Left renal pelvis (tissue), 4 donors: ENCODE data around the gene OR2AG1. TPM values are rescaled to one million over a fixed set of nuclear protein-coding genes. Genes with fewer than 3 reads are reported as not detected.
"Not testable (repeated sequence)": the region's sequence is repeated elsewhere in the genome, so short reads cannot be mapped to it uniquely, and the experiment has no call there.

Experiments used
- DNase-seq, 4 donors: peaks; one replicate each; pipeline ENCODE4 v3.0.0-alpha.2; 2013; ENCODE audit warnings: low read depth in 4 of 4, low spot score in 3 of 4
- polyA plus RNA-seq, 4 donors: library from polyadenylated mRNA; unstranded; fragments of 120-200 nt; gene quantifications; one replicate each; pipeline ENCODE4 v1.2.1, GENCODE V29; 2013; ENCODE audit not compliant: insufficient read length in 4 of 4

Gene OR2AG1
- polyA plus RNA-seq, 4 donors: 0.06 TPM; not detected in 3

DNA sequence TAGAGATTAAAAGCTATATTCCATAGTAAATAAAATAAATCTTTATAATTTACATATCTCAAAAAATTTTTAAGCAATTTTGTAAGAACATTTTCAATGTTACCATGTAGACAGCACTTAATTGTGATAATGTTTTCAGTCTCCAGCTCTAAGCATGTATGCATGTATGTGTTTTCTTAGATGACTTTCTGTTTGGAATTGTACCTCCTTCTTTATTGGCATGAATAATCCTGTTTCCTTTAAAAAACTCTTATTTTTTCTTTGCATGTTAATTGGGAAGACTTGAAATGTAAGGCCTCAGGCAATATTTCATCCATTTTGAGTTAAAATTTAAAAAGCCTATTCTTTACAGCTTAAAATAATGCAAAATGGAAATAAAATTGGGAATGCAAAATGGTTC, 2.0 kb upstream of the OR2AG1 start:
- DNase-seq: no peak

DNA sequence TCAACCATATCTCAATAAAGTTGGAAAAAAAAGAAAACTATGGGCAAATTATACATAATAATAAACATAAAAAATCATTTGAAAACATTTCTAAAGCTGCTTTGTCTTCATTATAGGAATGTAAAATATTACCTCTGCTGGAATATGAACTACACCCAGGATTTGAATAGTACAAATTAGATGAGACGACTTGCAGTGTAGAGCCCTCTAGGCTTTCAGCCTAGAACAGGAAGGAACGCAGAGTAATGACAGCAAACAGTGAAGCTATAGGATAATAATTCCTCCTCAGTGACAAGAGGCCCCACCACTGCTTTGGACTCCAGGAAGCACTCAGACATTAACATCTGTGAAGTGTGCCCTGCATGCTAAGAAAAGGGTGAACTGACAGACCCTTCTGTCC, 7.7 kb downstream of the OR2AG1 start:
- DNase-seq: no peak

DNA sequence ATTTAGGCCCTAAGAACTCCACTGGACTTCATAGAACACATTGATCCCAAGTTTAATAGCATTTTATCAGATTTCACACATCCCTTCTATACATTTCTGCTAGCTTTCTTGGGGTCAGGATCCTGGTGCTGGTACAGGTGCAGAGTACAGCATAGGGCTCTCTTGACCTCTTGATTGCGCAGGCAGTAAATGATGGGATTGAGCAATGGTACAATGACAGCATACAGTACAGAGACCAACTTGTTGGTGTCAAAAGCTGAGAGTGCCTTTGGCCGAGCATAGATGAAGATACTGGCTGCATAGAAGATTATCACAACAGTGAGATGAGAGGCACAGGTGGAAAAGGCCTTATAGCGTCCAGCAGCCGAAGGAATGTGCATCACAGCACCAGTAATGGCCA, 11.8 kb downstream of the OR2AG1 start:
- DNase-seq: no peak

DNA sequence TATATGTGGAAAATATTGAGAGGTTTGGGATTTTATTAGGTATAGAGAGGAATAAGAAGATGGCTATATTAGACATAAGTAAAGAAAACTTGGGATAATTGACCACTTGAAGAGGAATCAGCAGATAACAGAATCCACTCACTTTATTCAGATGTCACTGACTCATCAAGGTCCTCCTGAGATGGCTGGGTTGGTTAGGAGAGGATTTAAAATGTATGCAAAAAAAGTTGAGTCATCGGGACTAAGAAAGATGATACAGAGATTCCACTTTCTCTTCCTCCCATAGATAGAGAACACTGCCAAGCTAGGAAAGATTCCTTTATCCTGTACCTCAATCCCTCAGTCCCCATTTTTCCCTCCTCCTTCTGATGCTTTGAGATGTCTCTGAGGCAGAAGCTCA, 16.6 kb downstream of the OR2AG1 start, which contains the start of gene OR6A2:
Gene OR6A2 (minus strand): TSS at position 288 of the 400 bp plus-strand sequence. CDS start 3,981 bp downstream, outside the sequence.
- DNase-seq: no peak

DNA sequence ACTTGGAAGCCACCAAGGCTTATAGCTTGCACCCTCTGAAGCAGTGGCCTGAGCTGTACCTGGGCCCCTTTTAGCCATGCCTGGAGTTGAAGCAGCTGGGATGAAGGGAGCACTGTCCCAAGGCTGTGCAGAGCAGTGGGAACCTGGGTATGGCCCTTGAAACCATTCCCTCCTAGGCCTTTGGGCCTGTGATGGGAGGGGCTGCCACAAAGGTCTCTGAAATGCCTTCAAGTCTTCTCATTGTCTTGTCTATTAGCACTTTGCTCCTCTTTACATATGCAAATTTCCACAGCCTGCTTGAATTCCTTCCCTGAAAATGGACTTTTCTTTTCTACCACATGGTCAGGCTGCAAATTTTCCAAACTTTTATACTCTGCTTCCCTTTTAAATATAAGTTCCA, 18.3 kb downstream of the OR2AG1 start:
- DNase-seq: not testable (repeated sequence)

DNA sequence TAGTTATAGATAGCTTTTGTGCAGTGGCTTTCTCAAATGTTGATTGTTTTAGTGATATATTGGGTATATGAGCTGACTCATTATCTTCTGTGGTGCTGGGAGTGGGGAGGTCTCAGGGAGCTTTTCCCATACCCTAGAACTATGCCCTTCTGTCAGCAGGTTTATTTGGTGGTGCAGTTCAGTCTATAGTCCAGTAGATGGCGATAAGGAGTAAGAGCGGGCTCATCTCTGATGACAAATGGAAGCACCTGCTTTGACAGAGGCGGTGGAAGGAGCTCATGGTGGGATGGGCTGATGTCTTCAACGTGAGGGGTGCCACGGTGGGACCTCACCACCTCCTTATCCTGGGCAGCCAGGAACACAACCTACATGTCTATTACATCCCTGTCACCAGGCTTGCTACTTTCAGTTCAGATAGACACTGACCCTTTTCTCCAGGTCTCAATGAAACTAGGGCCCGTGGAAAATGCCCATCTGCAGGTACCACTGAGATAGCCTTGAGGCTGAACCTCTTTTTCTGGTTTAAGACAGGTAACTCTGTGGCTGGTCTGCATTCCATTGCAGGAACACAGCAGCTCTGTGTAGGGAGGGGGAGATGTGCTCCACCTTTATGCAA, 29.7 kb downstream of the OR2AG1 start:
- DNase-seq: peak in 3 of 4 donors; percentile 8 to 26 (median 9)

DNA sequence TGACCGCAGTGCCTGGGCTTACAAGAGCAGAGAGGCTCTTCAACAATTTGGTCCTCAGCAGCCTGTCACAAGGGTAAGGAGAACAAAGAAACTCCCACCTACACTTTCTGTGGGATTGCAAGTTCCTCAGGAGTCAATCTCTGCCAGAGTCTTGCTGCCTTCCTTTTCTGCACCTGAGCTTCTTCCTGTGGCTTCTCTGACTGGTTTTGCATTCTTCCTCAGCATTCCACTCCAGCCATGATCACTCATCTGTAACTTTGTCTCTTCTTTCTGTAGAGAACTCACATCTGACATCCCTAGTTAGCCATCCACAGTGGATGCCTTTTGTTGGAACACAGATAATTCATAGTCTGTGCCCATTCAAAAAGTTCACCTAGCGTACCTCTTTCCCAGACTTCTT, 30.8 kb downstream of the OR2AG1 start:
- DNase-seq: no peak

DNA sequence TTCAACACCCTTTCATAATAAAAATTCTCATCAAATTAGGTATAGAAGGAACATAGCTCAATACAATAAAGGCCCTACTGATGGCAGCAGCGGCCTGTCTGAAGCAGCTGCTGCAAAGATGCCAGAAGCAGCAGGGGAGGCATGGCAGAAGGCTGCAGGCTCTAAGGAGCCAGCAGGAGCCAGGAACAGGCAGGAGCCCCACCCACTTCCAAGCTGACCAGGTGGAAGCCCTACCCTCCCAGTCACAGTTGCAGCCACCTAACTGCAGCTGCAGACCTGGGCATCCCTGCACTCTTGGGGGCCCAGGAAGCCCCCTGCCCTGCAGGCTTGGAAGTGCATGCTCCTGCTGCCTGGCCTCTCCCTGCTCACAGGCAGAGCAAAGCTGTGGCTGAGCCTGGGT, 34.9 kb downstream of the OR2AG1 start:
- no peak for DNase-seq

DNA sequence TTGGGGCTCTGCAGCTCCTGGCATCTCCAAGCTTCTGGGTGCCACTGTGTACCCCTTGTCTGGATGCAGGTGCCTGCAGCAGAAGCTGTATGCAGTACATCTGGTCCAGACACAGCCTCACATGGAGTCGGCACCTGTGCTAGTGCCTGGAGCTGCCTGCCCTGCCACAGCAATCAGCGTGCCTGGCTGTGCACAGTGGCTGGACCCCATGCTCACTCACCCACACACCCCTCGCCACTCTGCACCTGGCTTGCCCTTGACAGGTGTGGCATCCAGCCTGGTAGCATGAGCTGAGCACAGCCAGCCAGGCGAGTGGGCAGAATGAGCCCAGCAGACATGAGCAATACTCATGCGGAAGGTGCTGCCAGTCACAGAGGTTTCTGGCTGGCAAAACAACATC, 36.1 kb downstream of the OR2AG1 start:
- no peak for DNase-seq

DNA sequence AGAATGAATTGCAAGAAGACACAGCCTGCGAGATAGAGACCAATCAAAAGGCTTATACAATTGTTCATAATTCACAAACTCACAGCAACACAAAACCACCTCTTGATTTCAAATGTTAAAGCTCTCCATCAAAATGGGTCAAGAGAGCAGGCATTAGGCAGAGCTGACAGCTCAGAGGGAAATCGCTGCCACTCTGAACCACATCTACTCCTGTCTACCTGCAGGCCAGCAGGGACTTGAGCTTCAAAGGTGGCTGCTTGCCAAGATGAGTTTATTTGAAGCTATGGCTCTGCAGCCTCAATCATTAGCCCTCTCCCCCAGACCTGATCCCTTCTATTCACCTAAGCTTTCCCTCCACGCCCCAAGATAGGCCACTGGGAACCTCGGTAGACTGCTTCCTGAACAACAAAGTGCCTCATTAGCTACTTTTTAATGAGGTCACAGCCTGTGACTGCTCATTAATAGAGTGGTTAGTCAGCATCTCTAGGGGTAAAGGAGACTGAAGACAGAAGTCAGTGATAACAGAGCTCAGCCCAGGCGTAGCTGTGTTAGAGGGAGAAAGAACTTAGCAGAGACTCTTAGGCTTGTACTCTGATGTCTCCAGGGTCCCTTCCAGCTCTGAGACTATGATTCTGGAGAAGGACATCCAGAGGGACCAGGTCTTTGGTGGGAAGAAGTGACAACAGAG, 41.5 kb downstream of the OR2AG1 start:
- DNase-seq: no peak

DNA sequence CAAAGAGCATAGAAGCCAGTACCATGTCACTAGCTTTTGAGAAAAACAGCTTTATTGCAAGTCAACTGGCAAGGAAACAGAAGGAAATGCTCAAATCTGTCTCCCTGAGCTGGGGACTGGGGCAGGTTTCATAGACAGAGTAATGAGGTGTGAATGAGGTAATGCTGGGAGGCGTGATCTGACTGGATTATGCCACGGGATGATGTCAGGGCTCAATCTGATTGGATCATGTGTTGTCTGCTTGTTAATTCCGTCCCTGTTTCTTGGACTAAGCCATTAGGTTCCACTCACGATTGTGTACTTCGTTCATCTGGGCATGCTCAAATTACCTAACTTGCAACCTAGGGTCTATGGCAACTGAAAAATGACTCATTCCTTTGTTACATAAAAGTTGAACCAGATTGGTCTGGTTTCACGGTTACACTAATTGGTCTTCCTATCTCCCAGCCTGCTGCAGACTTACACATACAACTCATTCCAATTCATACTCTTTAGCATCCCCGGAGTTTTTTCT, 42.5 kb downstream of the OR2AG1 start:
- no peak for DNase-seq

DNA sequence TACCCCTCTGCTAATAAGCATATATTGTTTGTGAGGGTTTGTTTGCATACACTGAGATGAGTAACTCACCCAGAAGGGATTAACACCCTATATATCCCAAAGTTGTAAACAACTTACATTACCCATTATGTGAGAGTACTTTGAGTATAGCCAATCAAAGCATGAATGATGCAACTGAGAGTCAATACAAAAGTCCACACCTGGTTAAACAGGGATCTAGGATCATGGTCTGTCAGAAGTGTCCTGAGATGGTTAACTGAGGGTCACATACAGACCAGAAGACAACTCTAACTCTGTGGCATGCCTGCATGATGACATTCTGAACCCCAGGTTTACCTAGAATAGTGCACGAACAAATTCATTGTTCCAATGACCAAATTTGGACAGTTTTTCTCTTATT, 45.3 kb downstream of the OR2AG1 start:
- no peak for DNase-seq

DNA sequence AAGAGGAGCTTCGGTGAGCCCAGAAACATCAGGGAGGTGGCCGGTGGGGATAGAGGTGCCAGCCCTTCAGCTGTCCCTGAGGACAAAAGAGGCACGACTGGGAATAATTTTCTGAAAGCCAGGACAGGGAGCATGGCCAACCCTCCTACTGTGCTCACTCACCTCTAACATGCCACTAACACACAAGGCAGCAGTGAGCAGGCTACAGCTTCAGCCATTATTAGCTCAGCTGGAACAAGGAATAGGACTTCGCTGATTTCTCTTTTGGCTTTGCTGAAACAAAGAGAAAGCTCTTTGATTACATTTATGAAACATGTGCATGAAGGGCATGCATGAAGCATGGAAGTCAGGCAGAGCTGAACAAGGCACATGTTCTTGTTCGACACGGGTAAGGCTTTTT, 50.5 kb downstream of the OR2AG1 start:
- DNase-seq: no peak

DNA sequence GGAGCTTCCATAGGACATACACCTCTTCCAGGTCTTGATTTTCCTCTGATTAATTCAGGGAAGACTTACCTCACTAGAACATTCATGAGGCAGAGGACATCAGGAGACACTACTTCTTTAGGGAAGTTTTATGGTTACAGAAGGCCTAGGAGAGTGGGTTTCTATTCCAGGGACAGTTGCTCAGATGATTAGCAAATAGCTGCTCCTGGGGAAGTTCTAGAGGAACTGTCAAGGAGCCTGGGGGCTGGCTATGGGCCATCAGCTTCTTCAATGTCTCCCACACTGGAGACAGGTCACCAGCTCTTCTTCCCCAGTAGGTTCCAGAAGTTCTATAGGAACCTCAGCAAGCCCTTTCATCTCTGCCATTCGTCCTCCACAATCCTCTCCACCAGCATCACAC, 51.2 kb downstream of the OR2AG1 start:
- no peak for DNase-seq

Other genes with a start within 250 kb of the OR2AG1 start
- gene RRP8, start 179.4 kb upstream of the OR2AG1 start, polyA plus RNA-seq: 10 to 100 TPM; 19.2 to 24.9 (median 19.9) TPM
- 100 to 1,000 TPM; 141 to 176 (median 151) TPM for gene ILK, start 179.2 kb upstream of the OR2AG1 start, polyA plus RNA-seq
- 10 to 100 TPM; 62.2 to 93.7 (median 80.0) TPM for gene TAF10, start 170.8 kb upstream of the OR2AG1 start, polyA plus RNA-seq
- 100 to 1,000 TPM in 3 of 4 donors, 10 to 100 TPM in 1; 61.8 to 134 (median 110) TPM for gene TPP1, start 163.6 kb upstream of the OR2AG1 start, polyA plus RNA-seq
- 10 to 100 TPM; 30.3 to 79.9 (median 36.9) TPM for gene DCHS1, start 127.2 kb upstream of the OR2AG1 start, polyA plus RNA-seq
- 10 to 100 TPM; 45.6 to 68.1 (median 64.6) TPM for gene MRPL17, start 99.7 kb upstream of the OR2AG1 start, polyA plus RNA-seq
- under 1 TPM in 3 of 4 donors, not detected in 1; 0.04 to 0.06 (median 0.05) TPM for gene OR2AG2, start 11.0 kb upstream of the OR2AG1 start, polyA plus RNA-seq
- gene OR6A2, start 16.7 kb downstream of the OR2AG1 start, polyA plus RNA-seq: not detected
- not detected for gene OR10A5, start 62.7 kb downstream of the OR2AG1 start, polyA plus RNA-seq
- under 1 TPM in 2 of 4 donors, not detected in 2; 0.04 to 0.09 TPM for gene OR10A2, start 80.0 kb downstream of the OR2AG1 start, polyA plus RNA-seq
- gene OR10A4, start 93.6 kb downstream of the OR2AG1 start, polyA plus RNA-seq: not detected
- not detected for gene OR2D2, start 109.5 kb downstream of the OR2AG1 start, polyA plus RNA-seq
- not detected for gene OR2D3, start 138.0 kb downstream of the OR2AG1 start, polyA plus RNA-seq
- gene ZNF215, start 143.4 kb downstream of the OR2AG1 start, polyA plus RNA-seq: 1 to 10 TPM; 1.6 to 3.8 (median 3.2) TPM
- 10 to 100 TPM in 3 of 4 donors, 1 to 10 TPM in 1; 7.4 to 14.2 (median 11.4) TPM for gene ZNF214, start 237.3 kb downstream of the OR2AG1 start, polyA plus RNA-seq
- under 1 TPM; 0.15 to 0.73 (median 0.67) TPM for gene NLRP14, start 237.5 kb downstream of the OR2AG1 start, polyA plus RNA-seq